ENCODE data around the gene STAB1. TPM values are rescaled to one million over a fixed set of nuclear protein-coding genes. Genes with fewer than 3 reads are reported as not detected.
A peak's percentile ranks its signal among the peaks of the same experiment; 100 is the strongest.

STAB1 gene
- total and polyA plus RNA-seq, 2 of the 13 experiments (the other 11 are each of a cell fraction or from before 2014, with no cell fraction given), result 0.09 to 0.34 TPM

GRCh38 chr3:52534281-52535183 is 39.4 kb downstream of the STAB1 start (continued):
- no peak for TF ChIP-seq EEA1 (CRISPR knock-in tag; IDR thresholded peaks at IDR 0.05; ENCODE audit: borderline replicate concordance)
- TF ChIP-seq RBFOX2 (IDR thresholded peaks at IDR 0.05; ENCODE audit: low read depth, low read length), result peak; percentile 82
- TF ChIP-seq ZNF776 (CRISPR knock-in tag; IDR thresholded peaks at IDR 0.05), result peak; percentile 62
- no peak for TF ChIP-seq MLLT10 (CRISPR knock-in tag; IDR thresholded peaks at IDR 0.05)
- no peak for TF ChIP-seq HOXA7 (CRISPR knock-in tag; IDR thresholded peaks at IDR 0.05)
- no peak for TF ChIP-seq MED8 (CRISPR knock-in tag; IDR thresholded peaks at IDR 0.05; ENCODE audit: insufficient replicate concordance)
- TF ChIP-seq KLF13 (CRISPR knock-in tag; IDR thresholded peaks at IDR 0.05), result no peak
- TF ChIP-seq GABPB1 (CRISPR knock-in tag; IDR thresholded peaks at IDR 0.05), result peak; percentile 41
- TF ChIP-seq SNAPC4 (CRISPR knock-in tag; IDR thresholded peaks at IDR 0.05), result no peak
- no peak for TF ChIP-seq CREM (IDR thresholded peaks at IDR 0.05)
- TF ChIP-seq CREM (CRISPR knock-in tag; IDR thresholded peaks at IDR 0.05), result no peak
- no peak for TF ChIP-seq KDM4B (CRISPR knock-in tag; IDR thresholded peaks at IDR 0.05)
- TF ChIP-seq ZNF556 (CRISPR knock-in tag; IDR thresholded peaks at IDR 0.05; ENCODE audit: borderline replicate concordance), result no peak
- TF ChIP-seq HMGXB4 (CRISPR knock-in tag; IDR thresholded peaks at IDR 0.05; ENCODE audit: borderline replicate concordance in 1 of 2, low read depth in 1 of 2), result peak; percentile 15 to 79; a peak in 2 of 4 replicates
- TF ChIP-seq HOXA3 (CRISPR knock-in tag; IDR thresholded peaks at IDR 0.05), result no peak
- TF ChIP-seq ZNF800 (CRISPR knock-in tag; IDR thresholded peaks at IDR 0.05), result peak; percentile 27
- TF ChIP-seq ATF6 (CRISPR knock-in tag; conservative IDR thresholded peaks at IDR 0.05), result no peak
- TF ChIP-seq PTBP1 (IDR thresholded peaks at IDR 0.05; ENCODE audit: low read depth, low read length, poor library complexity, severe bottlenecking), result no peak

Data from HepG2 (cell line).